GOT3 (cell line): Measurements from ENCODE around the gene TNRC6C.
A peak's percentile ranks its signal among the peaks of the same experiment; 100 is the strongest.

ENCODE experiments used
- DNase-seq: peaks from one replicate; lab custom pipeline; 2025; ENCODE audit warnings: mixed read lengths; lab: John Stamatoyannopoulos, UW

The TNRC6C gene

GRCh38 chr17:77957857-77958715, at the start of gene TNRC6C:
TSS of gene TNRC6C (plus strand) at chr17:77958703. CDS start at chr17:78004207, 45,504 bp downstream.
- DNase-seq, result peak; percentile 92

GRCh38 chr17:77909236-77909635, 49.3 kb upstream of the TNRC6C start:
- no peak for DNase-seq

GRCh38 chr17:77909816-77910215, 48.7 kb upstream of the TNRC6C start:
- no peak for DNase-seq

GRCh38 chr17:77914385-77915254, 43.9 kb upstream of the TNRC6C start:
- DNase-seq, result no peak

GRCh38 chr17:77915594-77916021, 42.9 kb upstream of the TNRC6C start:
- no peak for DNase-seq

GRCh38 chr17:77916264-77916663, 42.2 kb upstream of the TNRC6C start:
- no peak for DNase-seq

GRCh38 chr17:77916703-77917481, 41.6 kb upstream of the TNRC6C start:
- DNase-seq, result no peak

- no peak for DNase-seq
Observed at GRCh38 chr17:77919276-77919675, 39.2 kb upstream of the TNRC6C start.

- DNase-seq, result no peak
Observed at GRCh38 chr17:77923135-77923534, 35.4 kb upstream of the TNRC6C start.

GRCh38 chr17:77923776-77924513, 34.6 kb upstream of the TNRC6C start:
- no peak for DNase-seq

- DNase-seq, result no peak
Observed at GRCh38 chr17:77924757-77925336, 33.7 kb upstream of the TNRC6C start.

GRCh38 chr17:77925831-77926543, 32.5 kb upstream of the TNRC6C start:
- no peak for DNase-seq

- DNase-seq, result no peak
Observed at GRCh38 chr17:77926981-77927380, 31.5 kb upstream of the TNRC6C start.

- no peak for DNase-seq
Observed at GRCh38 chr17:77927777-77928518, 30.6 kb upstream of the TNRC6C start.

- no peak for DNase-seq
Observed at GRCh38 chr17:77928519-77929179, 29.9 kb upstream of the TNRC6C start.

- DNase-seq, result no peak
Observed at GRCh38 chr17:77929180-77929564, 29.3 kb upstream of the TNRC6C start.

GRCh38 chr17:77929871-77930436, 28.5 kb upstream of the TNRC6C start:
- DNase-seq, result no peak
